NCI-H510A treated with DMSO at 0.1 percent for 48 hours (cell line): ENCODE measurements around the gene SSTR5.

Source experiments
- DNase-seq: peaks from one replicate; lab custom pipeline; 2025; lab: John Stamatoyannopoulos, UW

SSTR5 gene

DNA sequence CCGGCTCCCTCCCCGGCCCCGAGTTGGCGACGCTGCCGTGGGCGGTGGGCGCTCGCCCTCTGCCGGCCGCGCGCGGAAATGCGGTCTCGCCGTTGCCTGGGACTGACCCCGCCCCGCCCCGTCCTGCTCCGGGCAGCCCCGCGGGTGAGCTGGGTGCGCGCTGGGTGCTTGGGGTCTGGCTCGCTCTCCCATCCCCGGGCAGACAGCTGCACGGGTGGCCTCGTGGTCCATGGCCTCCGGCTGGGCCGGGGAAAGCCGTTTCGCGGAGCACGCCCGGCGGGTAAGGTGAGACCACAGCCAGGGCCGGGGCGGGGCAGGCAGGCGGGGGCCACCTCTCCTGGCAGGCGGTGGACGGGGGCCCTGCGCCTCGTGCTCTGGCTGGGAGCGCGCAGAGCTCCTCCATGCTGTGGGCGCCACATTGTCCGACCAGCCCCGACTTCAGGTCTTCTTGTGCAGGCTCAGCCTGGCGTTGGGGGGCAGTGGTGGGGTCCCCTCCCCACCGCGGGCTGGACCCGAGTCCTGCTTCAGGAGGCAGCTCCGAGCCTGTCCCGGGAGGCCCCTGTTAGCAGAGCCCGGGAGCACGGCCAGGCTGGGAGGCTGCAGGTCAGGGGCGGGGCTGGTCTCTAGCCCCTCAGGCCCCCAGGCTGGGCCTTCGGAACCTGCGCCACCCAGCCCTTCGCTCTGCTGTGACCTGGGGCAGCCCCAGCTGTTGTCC is 30.5 kb downstream of the SSTR5 start:
- no peak for DNase-seq

DNA sequence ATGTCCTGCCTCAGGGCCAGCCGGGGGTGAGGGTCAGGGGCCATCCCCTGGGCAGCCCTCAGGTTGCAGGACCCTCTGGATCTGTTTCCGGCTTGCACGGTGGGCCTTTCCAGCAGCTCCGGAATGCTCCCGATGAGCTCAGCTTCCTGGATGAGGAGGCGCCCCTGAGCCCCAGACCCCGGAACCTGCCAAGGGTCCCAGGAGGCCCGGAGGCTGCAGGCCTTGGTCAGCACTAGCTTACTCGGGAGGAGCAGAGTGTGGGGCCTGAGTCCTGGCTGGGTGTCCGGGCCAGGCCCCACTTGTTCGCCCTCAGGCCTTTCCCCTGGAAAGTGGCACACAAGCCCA is 31.1 kb downstream of the SSTR5 start:
- no peak for DNase-seq

DNA sequence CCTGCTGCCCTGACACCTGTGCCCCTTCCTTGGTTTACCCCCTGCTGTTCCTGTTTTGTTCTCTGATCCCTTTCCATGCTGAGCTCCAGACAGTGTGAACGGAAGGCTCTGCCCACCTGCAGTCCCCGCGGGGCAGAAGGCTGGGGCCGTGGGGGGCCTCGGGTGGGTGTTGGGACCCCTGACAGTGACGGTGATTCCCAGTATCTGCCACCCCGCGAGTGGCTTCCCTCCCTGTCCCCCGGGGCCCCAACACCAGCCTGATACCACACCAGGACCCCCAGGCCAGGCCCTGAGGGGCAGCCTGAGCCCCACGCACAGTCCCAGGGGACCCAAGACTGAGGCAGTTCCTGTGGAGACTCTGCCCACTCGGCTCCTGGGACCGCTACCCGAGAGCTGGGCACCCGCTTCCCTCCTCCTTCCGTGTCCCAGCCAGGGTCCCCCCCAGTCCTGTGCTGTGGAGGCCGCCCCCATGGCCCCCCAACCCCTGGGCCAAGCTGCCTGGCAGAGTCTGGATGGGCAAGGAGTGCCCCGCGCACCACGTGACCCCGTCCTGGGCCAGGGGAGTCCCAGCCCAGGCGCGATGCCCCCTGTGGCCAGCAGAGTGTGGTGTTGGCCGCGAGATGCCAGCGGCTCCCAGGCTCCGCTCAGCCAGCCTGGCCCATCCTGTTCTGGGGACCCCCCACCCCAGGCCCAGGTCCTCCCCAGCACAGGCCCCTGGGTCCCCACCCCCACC is 33.5 kb downstream of the SSTR5 start:
- peak; percentile 4 for DNase-seq

DNA sequence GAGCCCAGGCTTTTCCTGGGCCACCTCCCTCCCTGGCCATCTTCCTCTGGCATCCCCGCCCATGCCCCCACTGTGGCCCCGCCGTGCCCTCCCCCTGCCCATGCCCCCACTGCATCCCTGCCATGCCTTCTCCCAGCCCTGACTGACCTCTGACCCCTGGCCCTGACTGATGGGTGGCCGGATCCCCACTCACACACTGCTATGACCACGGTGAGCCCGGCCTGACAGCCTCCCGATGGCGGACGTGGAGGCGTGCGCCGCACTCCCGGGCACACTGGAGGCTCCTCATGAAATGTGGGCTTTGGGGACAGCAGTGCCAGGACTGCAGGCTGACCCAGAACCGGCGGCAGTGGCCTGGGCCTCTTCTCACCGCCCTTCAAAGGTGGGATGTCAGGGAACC is 34.1 kb downstream of the SSTR5 start:
- DNase-seq, result no peak

DNA sequence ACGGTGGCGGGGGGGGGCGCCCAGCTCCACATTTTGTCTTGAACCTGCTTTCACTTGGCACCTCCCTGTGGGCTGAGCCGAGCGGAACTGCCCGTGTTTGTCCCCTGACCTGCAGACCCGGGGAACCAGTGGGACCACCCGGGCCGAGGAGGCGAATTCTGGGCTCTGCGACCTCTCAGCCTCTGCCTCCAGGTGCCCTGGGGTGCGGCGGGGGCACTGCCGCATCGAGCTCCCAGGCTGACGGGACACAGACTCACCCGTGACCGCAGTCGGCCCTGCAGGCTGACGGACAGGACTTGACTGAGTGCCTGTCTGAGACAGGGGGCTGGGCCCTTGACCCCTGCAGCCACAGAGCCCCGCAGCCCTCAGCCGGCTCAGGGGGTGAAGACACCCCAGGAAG is 34.6 kb downstream of the SSTR5 start:
- no peak for DNase-seq

DNA sequence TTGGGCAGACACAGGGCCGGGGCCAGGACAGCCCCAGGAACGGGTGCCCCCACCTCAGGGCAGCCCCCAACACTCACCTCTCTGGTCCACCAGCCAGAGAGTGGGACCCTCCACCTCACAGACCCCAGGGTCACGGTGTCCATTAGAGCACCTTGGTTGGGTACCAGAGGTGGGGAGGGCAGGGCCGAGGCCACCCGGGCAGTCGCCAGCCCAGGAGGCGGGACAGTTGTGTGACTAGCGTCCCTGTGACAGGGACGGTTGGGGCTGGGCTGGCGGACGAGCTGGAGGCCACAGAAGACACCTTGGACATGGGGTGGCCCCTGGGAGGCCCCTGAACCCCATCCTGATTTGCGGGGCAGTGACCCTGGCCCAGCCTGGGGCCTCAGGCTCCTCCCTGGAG is 35.2 kb downstream of the SSTR5 start:
- no peak for DNase-seq

DNA sequence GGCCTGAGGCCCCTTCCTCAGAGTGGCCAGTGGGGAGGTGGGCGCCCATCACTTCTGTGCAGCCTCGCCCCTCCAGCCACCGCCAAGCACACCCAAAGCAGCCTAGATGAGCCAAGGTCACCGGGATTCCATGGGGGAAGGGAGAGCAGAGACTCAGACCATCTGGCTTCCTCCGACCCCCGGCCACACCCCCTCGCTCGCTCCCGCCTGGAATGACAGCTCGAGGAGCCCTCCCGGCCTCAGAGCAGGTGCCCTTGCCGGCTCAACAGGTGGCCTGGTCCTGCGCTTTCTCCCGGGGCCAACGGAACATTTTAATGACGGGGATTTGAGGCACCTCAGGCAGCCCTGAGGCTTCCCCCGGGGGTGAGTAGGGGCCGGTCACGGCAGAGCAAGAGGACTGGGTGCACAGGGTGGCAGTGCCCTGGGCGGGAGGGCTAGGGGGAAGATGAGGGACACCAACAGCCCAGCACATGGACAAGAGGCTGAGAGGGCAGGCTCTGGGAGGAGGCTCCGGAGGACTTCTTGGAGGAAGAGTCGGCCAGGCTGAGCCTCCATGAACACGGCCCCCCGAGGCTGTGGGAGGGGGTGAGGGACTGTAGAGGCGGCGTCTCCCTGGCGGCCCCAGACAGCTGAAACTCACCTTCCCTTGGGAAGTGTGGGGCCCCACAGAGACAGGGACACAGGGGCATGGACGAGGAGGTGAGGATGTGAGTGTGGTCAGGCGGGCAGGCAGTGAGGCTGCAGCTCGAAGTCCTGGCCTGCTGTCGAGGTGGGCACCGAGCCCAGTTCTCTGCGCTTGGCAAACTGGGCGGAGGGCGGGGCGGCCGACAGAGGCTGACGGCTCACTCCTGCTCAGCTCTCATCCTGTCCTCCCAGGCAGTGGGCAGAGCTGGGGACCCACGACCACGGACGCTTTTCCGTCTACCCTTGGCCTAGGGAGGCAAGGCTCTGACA is 36.0 kb downstream of the SSTR5 start:
- DNase-seq, result no peak

DNA sequence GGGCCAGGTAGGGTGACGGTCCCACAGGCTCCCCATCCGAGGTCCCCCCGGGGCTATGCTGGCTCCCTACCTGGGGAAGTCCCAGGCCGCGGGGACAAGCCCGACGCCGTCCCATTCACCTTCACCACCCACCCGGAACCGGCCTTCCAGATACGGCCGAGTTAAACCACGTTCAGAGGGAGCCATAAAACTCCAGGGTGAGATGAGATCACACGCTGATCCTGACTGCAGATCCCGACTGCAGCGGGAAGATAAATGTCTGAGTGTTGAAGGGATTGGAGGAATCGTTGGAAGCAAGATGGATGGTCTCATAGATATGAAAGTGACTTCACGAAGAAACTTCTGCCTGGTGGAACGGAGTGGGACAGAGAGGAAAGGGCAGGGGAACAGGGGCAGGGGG is 37.1 kb downstream of the SSTR5 start:
- DNase-seq, result no peak

DNA sequence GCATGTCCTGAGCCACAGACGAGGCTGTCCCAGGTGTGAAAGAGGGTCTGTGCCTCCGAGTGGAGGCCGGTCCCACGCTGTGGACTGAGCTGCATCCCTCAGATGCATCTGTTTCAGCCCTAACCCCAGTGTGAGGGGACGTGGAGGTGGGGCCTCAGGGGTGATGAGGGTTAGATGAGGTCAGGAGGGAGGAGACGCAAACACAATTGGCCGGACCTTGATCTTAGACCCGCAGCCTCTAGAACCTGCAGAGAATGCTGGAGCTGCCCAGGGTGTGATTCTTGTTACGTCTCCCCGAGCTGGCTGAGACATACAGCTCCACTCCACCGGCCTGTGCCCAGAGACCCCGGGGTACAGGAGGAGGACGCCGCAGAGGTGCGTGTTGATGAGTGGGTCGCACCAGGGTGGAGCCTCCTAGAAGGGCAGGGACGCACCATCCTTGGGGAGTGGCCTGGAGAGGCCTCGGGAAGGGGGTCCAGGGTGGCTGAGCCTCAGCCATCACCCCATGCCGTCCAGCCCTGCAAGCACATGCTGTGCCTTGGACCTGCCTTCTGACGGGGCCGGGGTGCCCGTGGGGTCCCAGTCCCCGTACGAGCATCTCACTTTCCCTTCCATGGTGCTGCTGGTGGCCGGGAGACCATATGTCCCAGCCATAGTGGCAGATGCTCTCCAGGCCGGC is 40.1 kb downstream of the SSTR5 start:
- no peak for DNase-seq

DNA sequence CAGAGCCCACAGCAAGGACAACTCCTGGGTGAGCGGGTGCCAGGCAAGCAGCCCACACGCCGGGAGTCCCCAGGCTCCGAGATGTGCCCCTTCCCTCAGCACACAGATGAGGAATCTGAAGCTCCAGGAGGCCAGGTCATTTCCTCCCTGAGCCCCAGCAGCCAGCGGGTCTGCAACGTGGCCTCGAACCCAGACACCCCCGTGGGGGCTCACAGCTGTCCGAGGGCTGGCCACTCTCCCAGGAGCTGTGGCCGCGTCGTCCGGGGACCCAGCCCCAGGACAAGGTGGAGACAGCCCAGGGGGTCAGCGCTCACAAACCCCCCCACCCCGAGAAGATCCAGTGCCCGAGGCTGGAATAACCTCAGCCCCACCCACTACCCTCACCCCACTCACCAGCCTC is 40.9 kb downstream of the SSTR5 start:
- no peak for DNase-seq

DNA sequence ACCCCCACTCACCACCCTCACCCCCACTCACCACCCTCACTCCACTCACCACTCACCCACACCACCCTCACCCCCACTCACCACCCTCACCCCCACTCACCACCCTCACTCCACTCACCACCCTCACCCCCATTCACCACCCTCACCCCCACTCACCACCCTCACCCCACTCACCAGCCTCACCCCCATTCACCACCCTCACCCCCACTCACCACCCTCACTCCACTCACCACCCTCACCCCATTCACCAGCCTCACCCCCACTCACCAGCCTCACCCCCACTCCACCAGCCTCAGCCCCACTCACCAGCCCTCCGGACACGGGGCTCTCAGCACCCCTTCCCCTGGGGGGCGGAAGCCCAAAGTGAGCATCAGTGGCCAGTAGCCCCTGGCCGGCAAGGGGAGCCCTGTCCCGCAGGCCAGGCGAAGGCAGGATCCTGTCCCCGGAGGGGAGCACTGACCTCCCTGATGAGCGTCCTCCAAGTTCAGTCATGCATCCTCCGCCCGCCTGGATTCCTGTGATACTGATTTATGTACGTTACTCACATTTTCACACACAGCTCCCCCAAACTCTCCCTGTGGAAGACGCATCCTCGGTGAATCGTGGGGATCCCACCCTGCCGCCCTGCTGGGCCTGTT is 41.5 kb downstream of the SSTR5 start:
- DNase-seq, result no peak

DNA sequence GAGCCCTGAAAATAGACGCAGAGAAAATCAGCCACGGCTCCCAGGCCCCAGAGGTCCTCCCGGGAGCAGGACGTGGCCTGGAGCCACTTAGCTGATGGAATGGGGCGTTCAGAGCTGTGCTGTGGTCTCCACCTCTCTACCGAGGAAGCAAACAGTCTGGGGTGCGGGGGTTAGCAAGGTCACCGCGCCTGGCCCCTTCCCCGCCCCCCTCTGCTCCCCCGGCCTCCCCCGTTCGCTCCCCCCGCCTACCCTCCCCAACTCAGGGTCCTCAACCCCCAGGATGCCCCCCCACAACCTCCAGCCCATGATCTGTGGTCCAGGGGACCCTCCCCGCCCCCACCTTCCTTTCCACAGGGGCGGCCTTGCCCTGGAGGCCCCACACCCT is 44.1 kb downstream of the SSTR5 start:
- no peak for DNase-seq

DNA sequence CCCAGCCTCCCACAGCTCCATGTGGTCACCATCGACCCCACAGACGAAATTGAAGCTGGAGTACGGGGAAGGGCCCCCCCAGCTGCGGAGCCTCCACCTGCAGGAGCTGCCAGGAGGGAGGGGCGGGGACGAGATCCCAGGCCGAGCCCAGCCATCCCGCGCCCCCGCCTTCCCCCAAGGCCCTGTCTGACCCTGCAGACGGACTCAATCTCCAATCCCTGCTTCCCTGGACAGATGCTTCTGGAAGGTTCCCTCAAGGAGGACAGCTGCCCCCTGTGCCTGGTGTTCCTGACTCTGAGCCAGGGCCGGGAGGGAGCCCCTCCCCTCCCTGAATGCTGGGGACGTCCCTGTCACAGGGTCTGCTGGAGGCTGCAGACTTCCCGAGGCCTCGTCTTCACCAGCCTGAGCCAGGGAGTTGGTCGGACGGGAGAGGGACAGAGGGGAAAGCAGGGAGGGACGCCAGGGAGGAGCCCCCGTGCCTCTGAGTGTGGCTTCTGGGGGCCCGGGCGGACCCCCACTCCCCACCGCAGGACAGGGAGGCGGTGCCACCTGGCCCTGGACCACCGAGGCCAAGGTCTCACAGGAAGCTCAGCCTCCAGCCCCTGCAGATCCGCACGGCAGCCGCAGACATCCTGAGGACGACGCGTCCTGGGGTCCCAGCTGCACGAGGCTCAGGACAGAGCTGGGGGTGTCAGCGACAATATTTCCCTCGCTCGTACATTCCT is 44.8 kb downstream of the SSTR5 start:
- no peak for DNase-seq

DNA sequence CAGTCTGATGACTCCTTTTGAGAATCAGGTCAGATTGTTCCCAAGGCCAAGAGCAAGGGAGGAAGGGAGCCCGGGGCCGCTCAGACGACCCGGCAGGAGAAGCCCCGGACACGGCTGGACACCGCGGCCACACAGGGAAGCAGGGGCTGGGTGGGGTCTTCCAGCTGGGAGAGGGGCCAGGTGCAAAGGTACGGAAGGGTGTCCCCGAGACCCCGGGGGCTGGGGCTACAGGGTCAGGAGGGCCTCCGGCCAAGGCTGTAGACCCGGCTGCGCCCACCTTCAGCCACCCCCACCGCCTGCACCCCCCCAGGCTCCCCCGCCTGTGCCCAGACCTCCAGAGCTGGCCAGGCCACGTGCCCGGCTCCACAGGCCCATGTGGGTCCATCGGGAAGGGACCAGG is 45.4 kb downstream of the SSTR5 start:
- no peak for DNase-seq

DNA sequence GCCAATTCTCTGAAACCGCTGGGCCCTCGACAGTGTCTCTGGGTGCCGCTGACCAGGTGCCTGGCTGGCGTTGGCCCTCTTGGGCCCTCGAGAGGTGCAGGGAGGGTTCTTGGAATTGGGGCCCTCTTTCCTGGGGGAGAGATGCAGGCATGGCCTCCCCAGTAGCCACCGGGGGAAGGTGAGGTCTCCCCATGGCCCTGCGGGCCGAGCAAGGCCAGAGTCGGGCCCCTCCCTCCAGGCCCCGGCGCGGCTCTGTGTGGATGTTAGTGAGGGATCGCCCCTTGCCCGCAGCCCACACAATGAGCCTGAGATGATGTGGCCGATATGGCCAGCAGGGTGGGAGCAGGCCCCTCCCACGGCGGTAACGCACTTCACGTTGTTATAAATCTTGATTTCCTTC is 46.6 kb downstream of the SSTR5 start:
- DNase-seq, result no peak

DNA sequence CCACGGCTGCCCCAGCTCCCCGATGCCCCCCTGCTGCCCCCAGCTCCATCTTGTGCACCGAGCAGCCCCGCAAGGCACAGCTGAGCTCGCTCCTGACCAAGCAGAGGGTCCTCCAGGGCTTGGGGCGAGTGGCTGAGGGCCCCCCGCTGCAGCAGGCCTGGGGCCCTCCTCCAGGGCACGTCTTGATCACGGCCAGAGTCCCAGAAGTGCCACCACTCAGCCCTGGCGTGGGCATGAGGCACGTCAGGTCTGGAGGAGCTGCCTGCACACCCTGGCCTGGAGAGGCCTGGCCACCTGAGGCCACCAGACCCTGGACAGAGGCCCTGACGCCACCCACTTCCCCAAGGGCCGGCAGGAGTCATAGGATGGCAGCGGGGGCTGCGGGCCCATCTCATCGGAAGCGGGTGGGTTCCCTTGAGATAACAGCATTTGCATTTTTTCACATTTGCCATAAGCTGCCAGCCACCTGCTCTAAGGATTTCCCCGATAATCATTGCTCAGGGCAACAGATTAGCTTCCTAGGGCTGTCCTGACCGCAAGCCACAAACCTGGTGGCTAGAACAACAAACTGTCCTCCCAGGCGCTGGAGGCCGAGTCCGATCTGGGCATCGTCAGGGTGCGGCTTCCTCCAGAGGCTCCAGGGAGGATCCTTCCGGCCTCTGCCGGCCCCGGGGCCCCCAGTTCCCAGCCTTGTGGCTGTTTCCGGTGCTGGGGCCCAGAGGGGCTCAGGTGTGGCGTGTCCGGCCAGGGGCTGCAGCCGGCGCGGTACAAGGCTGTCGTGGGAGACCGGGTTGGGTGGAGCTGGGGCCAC is 47.4 kb downstream of the SSTR5 start:
- no peak for DNase-seq

DNA sequence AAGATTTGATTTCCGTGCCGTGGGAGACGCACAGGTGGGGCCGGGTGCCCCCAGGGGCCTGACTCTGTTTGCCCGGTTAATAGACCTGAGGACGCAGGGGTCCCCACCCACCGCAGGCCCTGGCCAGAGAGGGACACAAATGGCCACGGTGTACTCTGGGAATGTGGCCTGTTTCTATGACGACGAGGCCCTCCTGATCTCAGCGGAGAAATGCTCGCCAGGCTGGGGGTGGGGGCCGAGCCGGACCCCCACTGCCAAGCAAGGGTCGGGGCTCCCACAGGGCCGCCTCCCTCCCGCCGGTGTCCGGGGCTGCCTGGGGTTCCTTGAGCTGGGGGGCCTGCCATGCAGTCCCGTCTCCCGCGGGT is 48.0 kb downstream of the SSTR5 start:
- no peak for DNase-seq

DNA sequence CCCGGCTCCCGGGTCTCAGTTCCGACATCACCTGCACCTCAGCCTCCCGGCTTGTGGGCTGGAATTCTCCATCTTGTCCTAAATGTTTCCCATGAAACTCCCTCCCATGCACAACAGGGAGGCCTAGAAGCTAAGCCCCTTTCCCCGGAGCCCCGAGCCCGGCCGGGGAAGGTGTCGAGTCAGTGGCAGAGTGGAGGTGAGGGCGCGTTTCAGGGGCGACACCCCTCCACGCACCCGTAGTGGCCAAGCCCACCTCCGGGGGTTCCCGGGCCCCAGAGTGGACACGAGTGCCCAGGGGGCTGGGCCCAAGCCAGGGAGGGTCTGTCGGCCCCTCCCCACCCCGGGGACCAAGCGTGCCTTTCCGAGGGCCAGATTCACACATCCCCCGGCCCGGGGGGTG is 48.5 kb downstream of the SSTR5 start:
- DNase-seq, result no peak

DNA sequence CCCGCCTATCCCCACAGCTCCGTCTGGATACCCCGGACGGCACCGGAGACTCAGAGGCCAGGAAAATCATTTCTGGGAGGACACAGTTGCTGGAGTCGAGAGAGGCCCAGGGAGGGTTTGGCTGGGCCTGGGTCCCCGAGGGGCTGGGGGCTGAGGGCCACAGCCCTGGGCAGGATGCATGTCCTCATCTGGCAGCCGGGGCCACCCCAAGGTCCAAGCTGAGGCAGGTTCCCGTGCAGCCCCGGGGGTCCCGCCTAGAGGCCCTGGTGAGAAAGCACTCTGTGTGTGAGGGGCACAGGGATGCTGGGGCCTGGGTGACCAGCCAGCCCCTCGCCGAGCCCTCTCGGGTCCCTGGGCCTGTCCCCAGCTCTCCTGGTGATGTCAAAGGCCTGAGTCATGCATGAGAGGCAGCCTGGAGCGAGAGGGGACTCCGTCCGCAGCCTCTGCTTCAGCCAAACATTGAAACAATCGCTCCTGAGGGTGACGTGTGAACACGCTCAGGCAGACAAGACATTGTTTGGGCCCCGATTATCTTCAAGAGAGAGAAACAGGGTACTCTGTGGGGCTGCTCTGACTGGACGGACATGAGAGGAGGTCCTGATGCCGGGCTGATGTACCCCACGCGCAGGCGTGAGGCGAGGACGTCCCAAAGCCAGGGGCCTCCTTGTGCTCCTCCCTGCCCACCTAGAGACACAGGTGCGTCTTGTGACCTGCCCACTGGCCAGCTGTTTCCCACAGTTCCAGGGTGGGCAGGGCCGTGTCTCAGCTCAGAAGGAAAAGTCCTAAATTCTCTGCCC is 49.3 kb downstream of the SSTR5 start:
- DNase-seq, result no peak

DNA sequence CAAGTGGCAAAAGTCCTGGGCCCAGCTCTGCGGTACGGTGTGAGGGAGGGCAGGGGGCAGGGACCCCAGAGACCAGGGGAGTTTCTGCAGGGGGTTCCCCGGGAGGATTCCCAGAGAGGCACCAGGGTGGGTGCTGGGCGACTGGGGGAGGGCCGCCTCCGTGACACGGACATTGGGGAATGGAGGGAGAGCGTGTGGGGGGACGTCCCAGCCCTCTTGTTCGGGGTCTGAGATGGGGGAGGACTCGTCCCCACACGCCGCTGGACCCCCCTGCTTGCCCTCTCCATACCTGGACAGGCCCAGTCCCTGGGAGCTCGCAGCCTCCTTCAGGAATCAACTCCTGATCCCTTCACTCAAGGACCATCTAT is 49.8 kb downstream of the SSTR5 start:
- no peak for DNase-seq
